MCF 10A (cell line): Measurements from ENCODE around the gene PBX3. TPM values are rescaled to one million over a fixed set of nuclear protein-coding genes. Genes with fewer than 3 reads are reported as not detected.

Experiments used
- BruUV-seq: library from RNA; stranded (reverse); fragments of 400-500 nt; replicated peaks from 2 replicates; lab custom pipeline; 2021; lab: Mats Ljungman, UMichigan
- CTCF ChIA-PET: fragments of 300-600 bp; sonication (Branson Sonifier 250); formaldehyde crosslinking; extraction: SDS; loops from one replicate; lab custom pipeline; 2021; ENCODE audit warnings: antibody characterized with exemption, inconsistent platforms; lab: Yijun Ruan, JAX
- POLR2A ChIA-PET: fragments of 300-600, 350-650 bp; sonication (Branson Sonifier 250); formaldehyde crosslinking; extraction: SDS; loops from one replicate; lab custom pipeline; 2020; ENCODE audit warnings: antibody characterized with exemption, inconsistent platforms; lab: Yijun Ruan, JAX
- DNase-seq: peaks from one replicate; pipeline ENCODE4 v3.0.0-alpha.2; 2018; ENCODE audit not compliant: unreplicated experiment
- H3K27ac Mint-ChIP-seq: one replicate; pipeline ENCODE4 v1.8.0; 2022; ENCODE audit warnings: mild to moderate bottlenecking, low read depth, mixed read lengths; ENCODE audit not compliant: unreplicated experiment
- H3K27me3 Mint-ChIP-seq: one replicate; pipeline ENCODE4 v1.8.0; 2022; ENCODE audit warnings: mixed read lengths; ENCODE audit not compliant: insufficient read depth, unreplicated experiment
- H3K36me3 Mint-ChIP-seq: one replicate; pipeline ENCODE4 v1.8.0; 2022; ENCODE audit warnings: mild to moderate bottlenecking, moderate library complexity, mixed read lengths; ENCODE audit not compliant: insufficient read depth, unreplicated experiment
- H3K4me1 Mint-ChIP-seq: one replicate; pipeline ENCODE4 v1.8.0; 2022; ENCODE audit warnings: mixed read lengths; ENCODE audit not compliant: insufficient read depth, unreplicated experiment
- H3K4me3 Mint-ChIP-seq: one replicate; pipeline ENCODE4 v1.8.0; 2022; ENCODE audit warnings: mild to moderate bottlenecking, moderate library complexity, mixed read lengths; ENCODE audit not compliant: unreplicated experiment
- H3K9me3 Mint-ChIP-seq: one replicate; pipeline ENCODE4 v1.8.0; 2022; ENCODE audit warnings: mixed read lengths; ENCODE audit not compliant: unreplicated experiment
- intact Hi-C: fragments of 100-400 bp; cut with micrococcal nuclease; formaldehyde crosslinking; loops from 2 replicates; pipeline ENCODE4 v1.14.1; 2022
- total RNA-seq: library from RNA; stranded (reverse); gene quantifications from 2 replicates; pipeline ENCODE4 v1.2.3, GENCODE V29; 2022
- TF ChIP-seq, protein P1 (sequence below): fragments of 200-600 bp; IDR thresholded peaks from one replicate; pipeline ENCODE4 v1.8.0; 2022; ENCODE audit warnings: antibody characterized with exemption, mild to moderate bottlenecking; ENCODE audit not compliant: unreplicated experiment

The PBX3 gene
- total RNA-seq, 1 experiment from 2014 or later, result 17.5 TPM

DNA sequence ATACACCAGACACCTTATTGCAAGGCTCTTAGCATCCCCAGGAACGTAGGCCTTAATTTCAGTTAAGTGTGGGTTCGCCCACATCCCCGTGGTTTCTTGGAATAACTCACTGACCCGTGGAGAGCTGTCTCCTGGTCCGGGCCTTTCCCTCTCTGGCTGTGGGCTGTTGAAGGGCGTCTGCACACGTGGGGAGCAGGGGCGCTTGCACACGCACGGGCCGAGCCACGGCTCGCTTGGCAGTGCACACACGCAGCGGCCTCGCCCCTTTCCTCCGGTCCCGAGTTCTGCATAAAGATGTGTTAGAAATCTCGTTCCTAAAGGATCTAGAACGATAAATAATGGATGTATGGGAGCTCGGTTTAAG is 141.9 kb downstream of the PBX3 start:
- Mint-ChIP-seq H3K27me3 (no peaks in the 10 kb centered on the region), H3K27ac (no peak overlapping the region), H3K4me1 (peaks cover 6% of the 10 kb centered on the region), H3K9me3 (no peaks in the 10 kb centered on the region), H3K4me3 (peak overlapping the region; percentile 72), H3K36me3 (no peaks in the 10 kb centered on the region)
- TF ChIP-seq, protein P1, sequence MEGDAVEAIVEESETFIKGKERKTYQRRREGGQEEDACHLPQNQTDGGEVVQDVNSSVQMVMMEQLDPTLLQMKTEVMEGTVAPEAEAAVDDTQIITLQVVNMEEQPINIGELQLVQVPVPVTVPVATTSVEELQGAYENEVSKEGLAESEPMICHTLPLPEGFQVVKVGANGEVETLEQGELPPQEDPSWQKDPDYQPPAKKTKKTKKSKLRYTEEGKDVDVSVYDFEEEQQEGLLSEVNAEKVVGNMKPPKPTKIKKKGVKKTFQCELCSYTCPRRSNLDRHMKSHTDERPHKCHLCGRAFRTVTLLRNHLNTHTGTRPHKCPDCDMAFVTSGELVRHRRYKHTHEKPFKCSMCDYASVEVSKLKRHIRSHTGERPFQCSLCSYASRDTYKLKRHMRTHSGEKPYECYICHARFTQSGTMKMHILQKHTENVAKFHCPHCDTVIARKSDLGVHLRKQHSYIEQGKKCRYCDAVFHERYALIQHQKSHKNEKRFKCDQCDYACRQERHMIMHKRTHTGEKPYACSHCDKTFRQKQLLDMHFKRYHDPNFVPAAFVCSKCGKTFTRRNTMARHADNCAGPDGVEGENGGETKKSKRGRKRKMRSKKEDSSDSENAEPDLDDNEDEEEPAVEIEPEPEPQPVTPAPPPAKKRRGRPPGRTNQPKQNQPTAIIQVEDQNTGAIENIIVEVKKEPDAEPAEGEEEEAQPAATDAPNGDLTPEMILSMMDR, result no peak
- no peak for DNase-seq
- BruUV-seq, result no TSS peak
- intact Hi-C loops, result loop anchor here (5.0 kb wide), 1 partner anchor 142 kb away; the partner anchor contains the start of gene PBX3
- POLR2A ChIA-PET, result interaction anchor here (0.6 to 1.5 kb wide), 3 partner anchors 8 to 726 kb away, joined by 3 to 4 read pairs (median 3); no protein-coding TSS in a partner anchor
- CTCF ChIA-PET, result interaction anchor here (0.9 kb wide), 1 partner anchor 12 kb away, joined by 3 read pairs; no protein-coding TSS in a partner anchor

DNA sequence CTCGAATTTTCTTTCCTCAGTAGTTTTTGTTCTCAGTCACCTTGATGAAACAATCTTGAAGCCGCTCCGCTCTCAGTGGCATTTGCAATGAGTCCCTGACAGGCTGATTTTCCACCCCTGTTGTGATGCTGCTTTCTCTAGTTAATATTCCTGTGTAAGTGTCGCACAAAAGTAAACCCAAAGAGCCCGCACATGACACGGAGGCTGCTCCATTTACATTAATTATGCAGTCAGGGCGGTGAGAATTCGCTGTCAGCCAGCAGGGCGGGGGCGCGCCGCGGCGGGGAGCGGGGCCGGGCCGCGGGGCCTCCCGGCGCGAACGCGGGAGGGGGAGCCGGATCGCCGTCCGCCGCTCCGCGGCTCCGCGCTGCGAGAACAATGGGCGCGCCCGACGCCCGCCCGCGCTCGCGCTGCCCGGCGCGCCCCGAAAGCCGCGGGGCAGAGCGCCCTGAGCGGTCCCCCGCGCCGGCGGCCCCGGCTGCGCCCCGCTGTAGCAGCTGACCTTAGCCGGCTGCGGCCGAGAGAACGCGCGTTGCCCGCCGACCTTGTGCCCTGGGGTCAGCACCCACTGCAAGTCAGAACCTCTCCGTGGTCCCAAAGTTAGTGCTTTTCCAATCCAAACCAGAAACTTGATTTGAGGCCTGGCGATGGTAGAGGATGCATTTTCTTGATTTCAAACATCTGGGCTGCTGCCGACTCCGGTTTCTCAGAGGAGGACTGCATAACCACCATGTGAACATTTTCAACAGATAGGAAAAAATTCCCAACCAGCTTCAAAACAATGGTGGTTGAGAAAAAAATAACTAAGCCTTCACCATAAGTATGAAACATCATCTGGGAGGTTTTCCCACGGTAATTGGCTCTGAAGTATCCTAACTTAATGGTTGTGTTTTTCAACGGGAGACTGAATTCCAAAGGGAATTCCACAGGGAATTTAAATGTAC is 142.6 kb downstream of the PBX3 start:
- Mint-ChIP-seq H3K4me3 (peak overlapping the region; percentile 72), H3K27me3 (no peaks in the 10 kb centered on the region), H3K27ac (no peak overlapping the region), H3K36me3 (no peaks in the 10 kb centered on the region), H3K4me1 (peaks cover 6% of the 10 kb centered on the region), H3K9me3 (no peaks in the 10 kb centered on the region)
- intact Hi-C loops, result loop anchor here (5.0 kb wide), 1 partner anchor 142 kb away; the partner anchor contains the start of gene PBX3
- no TSS peak for BruUV-seq
- ChIA-PET CTCF (no interaction called here), POLR2A (interaction anchor here (0.6 to 1.0 kb wide), 3 partner anchors 127 to 725 kb away, joined by 3 read pairs; no protein-coding TSS in a partner anchor)
- TF ChIP-seq, protein P1, result no peak
- DNase-seq, result peak; percentile 21

DNA sequence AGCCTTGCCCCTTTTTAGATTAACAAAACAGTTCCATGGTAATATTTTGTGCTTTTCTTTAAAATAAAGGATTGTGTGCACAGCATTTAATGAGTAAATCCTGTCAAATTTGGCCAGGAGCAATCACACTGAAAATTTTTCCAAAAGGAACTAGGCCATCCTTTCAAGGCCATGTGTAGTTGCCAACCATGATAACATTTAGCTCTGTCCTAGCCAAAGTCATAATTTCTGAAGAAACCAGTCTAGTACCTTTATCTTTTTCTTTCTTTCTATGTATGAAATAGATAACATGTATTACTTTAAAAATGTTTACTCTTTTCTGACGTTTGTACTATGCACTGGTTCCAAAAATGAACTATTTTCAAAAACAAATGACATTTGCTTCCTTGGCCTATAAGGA is 143.7 kb downstream of the PBX3 start:
- peaks cover 8% of the 10 kb centered on the region for H3K4me1 Mint-ChIP-seq
- no peaks in the 10 kb centered on the region for H3K9me3 Mint-ChIP-seq
- ChIA-PET POLR2A (interaction anchor here (1.3 kb wide), 1 partner anchor 141 kb away, joined by 3 read pairs; no protein-coding TSS in a partner anchor), CTCF (no interaction called here)
- intact Hi-C loops, result no loop called here
- H3K4me3 Mint-ChIP-seq, result no peak overlapping the region
- DNase-seq, result no peak
- TF ChIP-seq, protein P1, result no peak
- BruUV-seq, result no TSS peak
- H3K27me3 Mint-ChIP-seq, result no peaks in the 10 kb centered on the region
- H3K36me3 Mint-ChIP-seq, result no peaks in the 10 kb centered on the region
- no peak overlapping the region for H3K27ac Mint-ChIP-seq

DNA sequence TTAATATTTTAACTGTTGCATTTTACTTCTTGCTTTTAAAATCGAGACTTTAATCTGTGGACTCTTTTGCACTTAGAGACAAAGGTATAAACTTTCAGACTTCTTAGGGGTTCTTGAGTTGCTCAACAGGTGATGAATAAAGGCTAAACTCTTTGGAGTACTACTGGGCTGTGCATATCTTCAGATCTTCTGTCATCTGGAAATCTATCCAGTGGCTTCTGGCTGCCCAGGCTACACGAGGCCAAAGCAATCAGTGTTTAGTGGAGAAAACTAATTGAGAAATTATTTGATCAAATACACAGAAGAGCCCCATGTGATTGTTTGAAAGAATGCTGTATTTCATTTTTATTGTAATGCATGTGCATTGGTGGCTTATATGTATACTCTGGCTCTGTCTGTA is 146.1 kb downstream of the PBX3 start:
- intact Hi-C loops, result no loop called here
- no peak overlapping the region for H3K27ac Mint-ChIP-seq
- H3K36me3 Mint-ChIP-seq, result no peaks in the 10 kb centered on the region
- H3K4me1 Mint-ChIP-seq, result peaks cover 5% of the 10 kb centered on the region
- no peaks in the 10 kb centered on the region for H3K27me3 Mint-ChIP-seq
- no peak overlapping the region for H3K4me3 Mint-ChIP-seq
- ChIA-PET CTCF (no interaction called here), POLR2A (no interaction called here)
- TF ChIP-seq, protein P1, result no peak
- H3K9me3 Mint-ChIP-seq, result no peaks in the 10 kb centered on the region
- BruUV-seq, result no TSS peak
- no peak for DNase-seq
